ENCODE data around the gene MEGF6.

MEGF6 gene

GRCh38 chr1:3651026-3651929, 40.0 kb upstream of the MEGF6 start:
- Histone ChIP-seq H2AFZ (ENCODE audit: low read depth, low read length) (no peak overlapping the region), H3K4me3 (ENCODE audit: low read length) (no peak overlapping the region), H3K27me3 (ENCODE audit: low read depth, low read length) (peaks cover 9% of the 10 kb centered on the region; the same call in 1 of the 2 replicates), H3K9me3 (ENCODE audit: insufficient read depth, low read length) (no peaks in the 10 kb centered on the region), H3K9ac (ENCODE audit: low read length) (no peak overlapping the region), H3K36me3 (replicated peaks; ENCODE audit: low read depth, low read length) (peaks cover 14% of the 10 kb centered on the region), H4K20me1 (ENCODE audit: insufficient read depth, low read length) (no peaks in the 10 kb centered on the region), H3K4me1 (ENCODE audit: low read length) (peaks cover 27% of the 10 kb centered on the region), H3K4me2 (ENCODE audit: low read length) (no peak overlapping the region), H3K79me2 (ENCODE audit: low read length) (peaks cover 9% of the 10 kb centered on the region), H3K27ac (ENCODE audit: low read length) (no peak overlapping the region)
- TF ChIP-seq EZH2phosphoT487 (IDR thresholded peaks at IDR 0.05; ENCODE audit: low read depth) (no peak), CTCF (IDR thresholded peaks at IDR 0.05; ENCODE audit: low read depth, low read length) (no peak)

GRCh38 chr1:3650248-3651025, 39.1 kb upstream of the MEGF6 start:
- Histone ChIP-seq H3K27me3 (ENCODE audit: low read depth, low read length) (peaks cover 7% of the 10 kb centered on the region; the same call in 1 of the 2 replicates), H3K4me3 (ENCODE audit: low read length) (peak overlapping the region; percentile 99), H4K20me1 (ENCODE audit: insufficient read depth, low read length) (no peaks in the 10 kb centered on the region), H3K27ac (ENCODE audit: low read length) (no peak overlapping the region), H2AFZ (ENCODE audit: low read depth, low read length) (0 out of 2 replicates have a peak overlapping the region, but pooled peaks have one; percentile 6), H3K4me2 (ENCODE audit: low read length) (peak overlapping the region; percentile 87), H3K4me1 (ENCODE audit: low read length) (peaks cover 20% of the 10 kb centered on the region), H3K9me3 (ENCODE audit: insufficient read depth, low read length) (no peaks in the 10 kb centered on the region), H3K36me3 (replicated peaks; ENCODE audit: low read depth, low read length) (peaks cover 21% of the 10 kb centered on the region), H3K9ac (ENCODE audit: low read length) (no peak overlapping the region), H3K79me2 (ENCODE audit: low read length) (peaks cover 9% of the 10 kb centered on the region)
- TF ChIP-seq EZH2phosphoT487 (IDR thresholded peaks at IDR 0.05; ENCODE audit: low read depth) (no peak), CTCF (IDR thresholded peaks at IDR 0.05; ENCODE audit: low read depth, low read length) (no peak)

GRCh38 chr1:3649342-3650247, 38.3 kb upstream of the MEGF6 start, which contains the start of gene WRAP73:
Gene WRAP73, minus strand, starts transcription at chr1:3650103. Its CDS starts 104 bp downstream, at chr1:3649999.
- Histone ChIP-seq H3K79me2 (ENCODE audit: low read length) (peaks cover 9% of the 10 kb centered on the region), H3K27ac (ENCODE audit: low read length) (no peak within 1 kb of the TSS), H3K9me3 (ENCODE audit: insufficient read depth, low read length) (no peaks in the 10 kb centered on the region), H3K4me1 (ENCODE audit: low read length) (peaks cover 17% of the 10 kb centered on the region), H3K9ac (ENCODE audit: low read length) (peak within 1 kb of the TSS; percentile 86), H2AFZ (ENCODE audit: low read depth, low read length) (peak within 1 kb of the TSS; percentile 63; the same call in 1 of the 2 replicates), H3K4me2 (ENCODE audit: low read length) (peak within 1 kb of the TSS; percentile 87), H3K27me3 (ENCODE audit: low read depth, low read length) (peaks cover 6% of the 10 kb centered on the region; the same call in 1 of the 2 replicates), H3K36me3 (replicated peaks; ENCODE audit: low read depth, low read length) (peaks cover 26% of the 10 kb centered on the region), H3K4me3 (ENCODE audit: low read length) (peak within 1 kb of the TSS; percentile 99), H4K20me1 (ENCODE audit: insufficient read depth, low read length) (no peaks in the 10 kb centered on the region)
- TF ChIP-seq EZH2phosphoT487 (IDR thresholded peaks at IDR 0.05; ENCODE audit: low read depth) = no peak
- peak; percentile 39 for TF ChIP-seq CTCF (IDR thresholded peaks at IDR 0.05; ENCODE audit: low read depth, low read length)

All from OCI-LY3 (cell line).